Measurements from ENCODE around the gene ADGRL1.

Gene ADGRL1

DNA sequence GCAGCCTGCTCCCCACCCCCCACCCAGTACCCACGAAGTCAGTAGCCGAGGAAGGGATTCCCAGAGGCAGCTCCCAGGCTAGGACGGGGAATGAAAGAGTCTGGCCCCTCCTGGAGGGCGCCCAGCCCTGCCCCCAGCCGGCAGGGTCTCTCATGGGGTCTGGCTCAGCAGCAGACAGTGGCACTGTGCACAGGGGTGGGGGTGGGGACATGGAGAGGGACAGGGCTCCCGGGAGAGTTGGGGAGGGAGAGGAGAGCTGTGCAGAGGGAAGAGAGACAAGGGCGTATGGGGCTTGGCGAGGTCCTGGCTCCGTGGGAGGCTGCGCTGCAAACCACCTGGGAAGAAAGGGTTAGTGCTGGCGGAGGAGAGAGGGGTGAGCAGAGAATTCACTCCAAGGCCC is 41.9 kb downstream of the ADGRL1 start:
- no peak for TF ChIP-seq ZFP3 (CRISPR knock-in tag; IDR thresholded peaks at IDR 0.05)
- no peak for TF ChIP-seq ZC3H10 (CRISPR knock-in tag; IDR thresholded peaks at IDR 0.05)
- TF ChIP-seq ESRRG (CRISPR knock-in tag; IDR thresholded peaks at IDR 0.05), result no peak
- TF ChIP-seq PATZ1 (CRISPR knock-in tag; IDR thresholded peaks at IDR 0.05; ENCODE audit: borderline replicate concordance), result no peak
- no peak for TF ChIP-seq ZNF8 (CRISPR knock-in tag; IDR thresholded peaks at IDR 0.05)
- no peak for TF ChIP-seq CSRNP3 (CRISPR knock-in tag; IDR thresholded peaks at IDR 0.05)
- TF ChIP-seq, protein P1, sequence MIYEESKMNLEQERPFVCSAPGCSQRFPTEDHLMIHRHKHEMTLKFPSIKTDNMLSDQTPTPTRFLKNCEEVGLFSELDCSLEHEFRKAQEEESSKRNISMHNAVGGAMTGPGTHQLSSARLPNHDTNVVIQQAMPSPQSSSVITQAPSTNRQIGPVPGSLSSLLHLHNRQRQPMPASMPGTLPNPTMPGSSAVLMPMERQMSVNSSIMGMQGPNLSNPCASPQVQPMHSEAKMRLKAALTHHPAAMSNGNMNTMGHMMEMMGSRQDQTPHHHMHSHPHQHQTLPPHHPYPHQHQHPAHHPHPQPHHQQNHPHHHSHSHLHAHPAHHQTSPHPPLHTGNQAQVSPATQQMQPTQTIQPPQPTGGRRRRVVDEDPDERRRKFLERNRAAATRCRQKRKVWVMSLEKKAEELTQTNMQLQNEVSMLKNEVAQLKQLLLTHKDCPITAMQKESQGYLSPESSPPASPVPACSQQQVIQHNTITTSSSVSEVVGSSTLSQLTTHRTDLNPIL (CRISPR knock-in tag; IDR thresholded peaks at IDR 0.05; ENCODE audit: low read depth), result no peak
- TF ChIP-seq ARNTL (CRISPR knock-in tag; IDR thresholded peaks at IDR 0.05; ENCODE audit: borderline replicate concordance, low read depth), result no peak
- no peak for TF ChIP-seq BACH2 (CRISPR knock-in tag; IDR thresholded peaks at IDR 0.05; ENCODE audit: borderline replicate concordance)
- no peak for TF ChIP-seq TOX (CRISPR knock-in tag; IDR thresholded peaks at IDR 0.05; ENCODE audit: borderline replicate concordance)
- no peak for TF ChIP-seq TCF4 (CRISPR knock-in tag; IDR thresholded peaks at IDR 0.05; ENCODE audit: borderline replicate concordance)
- no peak for TF ChIP-seq ISL1 (CRISPR knock-in tag; IDR thresholded peaks at IDR 0.05)
- no peak for TF ChIP-seq ZNF565 (CRISPR knock-in tag; conservative IDR thresholded peaks at IDR 0.05; ENCODE audit: low read depth)
- TF ChIP-seq OSR1 (CRISPR knock-in tag; IDR thresholded peaks at IDR 0.05), result no peak
- TF ChIP-seq SNAI2 (CRISPR knock-in tag; IDR thresholded peaks at IDR 0.05), result no peak
- no peak for TF ChIP-seq CSDC2 (CRISPR knock-in tag; IDR thresholded peaks at IDR 0.05)
- no peak for TF ChIP-seq PPARA (CRISPR knock-in tag; IDR thresholded peaks at IDR 0.05; ENCODE audit: borderline replicate concordance)
- no peak for ATAC-seq

- no peak for ATAC-seq
- TF ChIP-seq RARB (CRISPR knock-in tag; IDR thresholded peaks at IDR 0.05) (no peak), PPARA (CRISPR knock-in tag; IDR thresholded peaks at IDR 0.05; ENCODE audit: borderline replicate concordance) (no peak), PATZ1 (CRISPR knock-in tag; IDR thresholded peaks at IDR 0.05; ENCODE audit: borderline replicate concordance) (no peak), TCF4 (CRISPR knock-in tag; IDR thresholded peaks at IDR 0.05; ENCODE audit: borderline replicate concordance) (no peak), SNAI2 (CRISPR knock-in tag; IDR thresholded peaks at IDR 0.05) (no peak), ZFP30 (CRISPR knock-in tag; IDR thresholded peaks at IDR 0.05) (no peak), OSR1 (CRISPR knock-in tag; IDR thresholded peaks at IDR 0.05) (no peak), BACH2 (CRISPR knock-in tag; IDR thresholded peaks at IDR 0.05; ENCODE audit: borderline replicate concordance) (no peak), ZNF70 (CRISPR knock-in tag; IDR thresholded peaks at IDR 0.05) (no peak), ZNF8 (CRISPR knock-in tag; IDR thresholded peaks at IDR 0.05) (no peak), GLIS3 (CRISPR knock-in tag; IDR thresholded peaks at IDR 0.05) (no peak)
- TF ChIP-seq, protein P2, sequence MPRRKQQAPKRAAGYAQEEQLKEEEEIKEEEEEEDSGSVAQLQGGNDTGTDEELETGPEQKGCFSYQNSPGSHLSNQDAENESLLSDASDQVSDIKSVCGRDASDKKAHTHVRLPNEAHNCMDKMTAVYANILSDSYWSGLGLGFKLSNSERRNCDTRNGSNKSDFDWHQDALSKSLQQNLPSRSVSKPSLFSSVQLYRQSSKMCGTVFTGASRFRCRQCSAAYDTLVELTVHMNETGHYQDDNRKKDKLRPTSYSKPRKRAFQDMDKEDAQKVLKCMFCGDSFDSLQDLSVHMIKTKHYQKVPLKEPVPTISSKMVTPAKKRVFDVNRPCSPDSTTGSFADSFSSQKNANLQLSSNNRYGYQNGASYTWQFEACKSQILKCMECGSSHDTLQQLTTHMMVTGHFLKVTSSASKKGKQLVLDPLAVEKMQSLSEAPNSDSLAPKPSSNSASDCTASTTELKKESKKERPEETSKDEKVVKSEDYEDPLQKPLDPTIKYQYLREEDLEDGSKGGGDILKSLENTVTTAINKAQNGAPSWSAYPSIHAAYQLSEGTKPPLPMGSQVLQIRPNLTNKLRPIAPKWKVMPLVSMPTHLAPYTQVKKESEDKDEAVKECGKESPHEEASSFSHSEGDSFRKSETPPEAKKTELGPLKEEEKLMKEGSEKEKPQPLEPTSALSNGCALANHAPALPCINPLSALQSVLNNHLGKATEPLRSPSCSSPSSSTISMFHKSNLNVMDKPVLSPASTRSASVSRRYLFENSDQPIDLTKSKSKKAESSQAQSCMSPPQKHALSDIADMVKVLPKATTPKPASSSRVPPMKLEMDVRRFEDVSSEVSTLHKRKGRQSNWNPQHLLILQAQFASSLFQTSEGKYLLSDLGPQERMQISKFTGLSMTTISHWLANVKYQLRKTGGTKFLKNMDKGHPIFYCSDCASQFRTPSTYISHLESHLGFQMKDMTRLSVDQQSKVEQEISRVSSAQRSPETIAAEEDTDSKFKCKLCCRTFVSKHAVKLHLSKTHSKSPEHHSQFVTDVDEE (CRISPR knock-in tag; IDR thresholded peaks at IDR 0.05), result no peak
- TF ChIP-seq, protein P1 (CRISPR knock-in tag; IDR thresholded peaks at IDR 0.05; ENCODE audit: low read depth), result no peak
These were observed 43.1 kb downstream of the ADGRL1 start for GRCh38 chr19:14162871-14163297.
